ENCODE measurements around the gene TMEM132A.
"Not testable (repeated sequence)": the region's sequence is repeated elsewhere in the genome, so short reads cannot be mapped to it uniquely, and the experiment has no call there.

TMEM132A gene

DNA sequence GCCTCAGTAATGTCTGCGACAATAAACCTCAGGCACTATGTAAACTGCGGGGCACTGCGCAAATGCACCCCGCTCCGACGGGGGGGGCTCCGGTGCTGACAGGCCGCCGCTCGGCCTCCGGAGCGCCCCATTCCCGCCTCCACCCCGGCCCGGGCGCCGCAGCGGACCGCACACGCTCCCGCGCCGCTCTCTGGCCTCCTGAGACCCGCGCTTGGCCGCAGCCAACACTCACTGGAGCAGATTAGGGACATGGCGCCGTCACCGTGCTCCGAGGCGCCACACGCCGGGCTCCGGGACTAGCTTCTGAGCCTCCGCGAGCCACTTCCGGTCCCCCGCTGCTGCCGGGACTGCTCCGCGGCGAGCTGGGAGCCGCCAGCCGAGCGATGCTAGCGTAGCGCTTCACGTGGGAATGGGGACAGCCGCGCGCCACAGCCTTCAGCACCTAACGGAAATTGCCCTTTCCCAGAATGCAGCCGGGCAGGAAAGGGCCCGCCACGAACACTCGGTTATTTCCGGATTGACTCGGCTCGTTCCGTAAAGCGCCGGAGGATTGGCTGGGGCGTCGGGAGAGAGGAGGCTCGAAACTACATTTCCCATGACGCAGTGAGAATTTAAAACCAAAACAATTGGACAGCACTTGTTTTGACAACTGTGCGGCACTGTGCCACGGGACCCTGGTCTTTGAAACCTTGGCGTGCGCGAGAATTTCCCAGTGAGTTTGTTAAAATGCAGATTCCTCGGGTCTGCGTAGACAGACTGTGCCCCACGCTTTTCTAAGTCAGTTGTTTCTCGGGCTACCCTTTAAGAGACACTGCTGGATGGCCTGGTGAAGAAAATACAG is 17.9 kb upstream of the TMEM132A start, which contains the start of gene PRPF19:
Gene PRPF19 (minus strand): TSS at position 454 of the 841 bp plus-strand sequence. CDS start 203 bp downstream, at position 251.
- DNase-seq (ENCODE audit: low read depth): peak; percentile 99

DNA sequence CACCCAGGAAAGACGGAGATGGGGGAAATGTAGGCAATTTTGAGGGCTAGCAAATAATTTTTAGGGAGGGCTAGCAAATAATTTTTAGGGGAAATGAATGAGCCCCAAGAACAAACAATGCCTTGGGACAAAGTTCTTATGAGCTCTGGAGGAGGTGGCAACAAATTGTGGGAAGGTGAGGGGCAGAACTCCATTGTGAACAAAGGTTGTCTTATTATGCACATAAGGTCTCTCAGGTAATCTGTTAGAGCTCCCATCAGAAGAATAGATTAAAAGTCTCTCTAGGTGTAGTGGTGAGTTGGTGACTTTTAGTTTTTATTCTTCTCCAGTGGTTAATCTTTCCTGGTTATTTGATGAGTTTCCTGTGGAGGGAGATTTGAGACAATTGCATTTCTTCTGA is 15.5 kb upstream of the TMEM132A start:
- DNase-seq (ENCODE audit: low read depth): no peak

DNA sequence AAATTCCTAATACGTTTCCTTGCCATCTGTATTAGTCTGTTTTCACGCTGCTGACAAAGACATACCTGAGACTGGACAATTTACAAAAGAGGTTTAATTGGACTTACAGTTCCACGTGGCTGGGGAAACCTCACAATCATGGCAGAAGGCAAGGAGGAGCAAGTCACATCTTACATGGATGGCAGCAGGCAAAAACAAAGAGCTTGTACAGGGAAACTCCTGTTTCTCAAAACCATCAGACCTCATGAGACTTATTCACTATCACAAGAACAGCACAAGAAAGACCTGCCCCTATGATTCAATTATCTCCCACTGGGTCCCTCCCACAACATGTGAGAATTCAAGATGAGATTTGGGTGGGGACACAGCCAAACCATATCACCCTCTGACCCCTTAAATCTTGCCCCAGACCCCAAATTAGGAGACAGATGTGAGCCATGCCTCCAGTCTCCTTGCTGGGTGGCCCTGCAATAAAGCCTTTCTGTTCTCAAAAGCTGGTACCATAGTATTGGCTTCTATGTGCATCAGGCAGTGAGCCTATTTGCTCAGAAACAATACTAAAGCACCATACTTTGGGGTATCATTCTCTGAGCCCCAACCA is 14.5 kb upstream of the TMEM132A start:
- not testable (repeated sequence) for DNase-seq (ENCODE audit: low read depth)

DNA sequence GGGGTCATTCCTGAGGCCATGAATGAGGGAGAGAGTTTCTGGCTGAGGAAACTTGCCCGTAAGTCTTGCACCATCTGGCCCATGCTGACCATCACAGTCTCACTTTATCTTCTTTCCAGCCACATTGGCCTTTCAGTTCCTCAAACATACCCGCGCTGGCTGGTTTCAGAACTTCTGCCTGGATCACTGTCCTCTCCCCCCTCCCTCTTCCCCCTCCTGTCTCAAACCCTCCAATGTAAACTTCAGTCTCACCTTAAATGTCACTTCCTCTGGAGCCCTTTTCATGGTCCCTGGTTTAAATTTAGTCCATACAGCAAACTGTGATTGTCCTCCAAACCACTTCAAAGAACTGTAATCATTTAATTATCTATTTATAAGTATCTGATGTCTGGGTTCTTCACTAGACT is 14.0 kb upstream of the TMEM132A start:
- no peak for DNase-seq (ENCODE audit: low read depth)

DNA sequence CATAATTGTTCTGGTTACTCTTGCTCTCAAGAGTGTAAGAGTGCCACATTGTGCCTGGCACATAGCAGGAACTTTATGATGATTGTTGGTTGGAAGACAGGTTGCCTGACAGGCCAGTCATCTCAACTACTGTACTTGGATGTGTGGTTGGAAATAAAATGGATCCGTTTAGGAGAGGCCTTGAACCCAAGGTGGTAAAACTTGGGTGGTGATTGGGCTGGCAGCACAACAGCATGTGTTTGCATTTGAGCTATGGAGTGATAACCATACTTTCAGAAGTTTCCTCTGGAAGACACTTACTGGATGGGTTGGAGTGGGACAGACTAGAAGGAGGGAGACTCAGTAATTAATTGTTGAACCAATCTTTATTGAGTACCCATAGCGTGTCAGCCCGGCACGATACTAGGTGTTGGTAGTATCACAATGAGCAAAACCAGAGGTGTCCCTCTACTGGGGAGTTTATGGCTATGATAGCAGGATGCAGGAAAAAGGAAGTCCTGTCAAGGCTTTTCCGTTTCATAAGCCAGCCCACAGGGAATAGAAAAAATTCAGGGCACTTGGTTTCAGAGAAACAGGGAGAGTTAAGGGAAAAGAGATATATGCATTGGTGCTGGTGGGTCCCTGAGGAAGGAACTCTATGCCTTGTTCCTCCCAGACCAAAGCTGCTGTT is 13.4 kb upstream of the TMEM132A start:
- DNase-seq (ENCODE audit: low read depth): no peak

DNA sequence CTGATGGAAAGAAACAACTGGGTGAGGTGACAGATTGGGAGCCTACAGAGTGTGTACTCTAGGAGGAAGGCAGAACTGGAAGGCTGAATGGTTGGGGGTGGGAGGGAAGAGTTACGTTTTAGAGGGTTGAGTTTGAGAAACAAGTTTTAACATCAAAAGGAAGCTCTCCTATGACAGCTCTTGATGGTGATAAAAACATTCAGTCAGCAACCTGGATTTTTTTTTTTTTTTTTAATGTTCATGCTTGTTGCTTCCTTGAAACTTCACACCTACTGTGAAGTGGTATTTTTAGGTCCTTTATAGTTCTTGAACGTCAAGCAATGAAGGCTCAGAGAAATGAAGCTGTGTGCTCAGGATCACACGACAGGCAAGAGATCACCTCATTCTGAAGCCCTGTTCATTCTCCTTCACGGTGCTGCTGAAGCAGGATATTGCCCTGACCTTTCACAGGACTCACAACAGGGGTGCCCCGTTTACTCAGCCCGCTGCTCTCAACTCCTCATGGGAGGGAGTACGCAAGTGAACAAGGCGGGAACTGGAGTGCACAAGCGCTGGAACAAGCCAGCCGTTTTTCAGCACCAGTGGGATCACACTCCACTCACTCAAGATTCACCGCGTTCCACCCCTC is 11.9 kb upstream of the TMEM132A start:
- no peak for DNase-seq (ENCODE audit: low read depth)

DNA sequence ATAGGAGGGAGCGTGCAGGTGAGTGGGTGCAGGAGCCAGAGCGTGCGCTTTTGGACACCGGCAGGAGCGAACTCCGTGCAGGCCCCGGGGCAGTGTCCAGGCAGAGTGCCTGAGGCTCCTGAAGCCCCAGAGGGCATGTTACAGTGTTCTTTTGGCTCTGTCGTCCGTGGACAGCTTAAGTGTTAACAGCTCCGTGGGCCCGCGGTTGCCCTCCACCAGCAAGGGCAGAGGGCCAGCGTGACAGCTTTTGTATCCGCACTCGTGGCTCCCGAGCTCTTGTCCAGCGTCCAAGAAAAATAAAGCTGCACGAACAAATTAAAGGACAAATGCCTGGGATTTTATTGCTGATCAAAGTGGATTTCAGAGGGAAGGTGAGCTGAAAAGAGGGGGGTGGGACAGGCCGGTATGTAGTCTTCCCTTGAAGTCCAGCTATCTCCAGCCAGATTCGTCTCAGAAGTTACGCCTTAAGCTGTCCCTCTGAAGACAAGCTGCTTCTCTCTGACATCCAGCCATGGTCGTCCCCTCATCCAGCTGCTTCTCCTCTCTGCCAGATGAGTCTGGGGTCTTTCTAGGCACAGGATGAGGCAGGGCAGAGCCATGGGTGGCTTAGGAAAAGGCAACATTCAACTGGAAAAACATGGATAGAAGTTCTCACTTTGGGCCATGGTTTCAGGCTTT is 11.3 kb upstream of the TMEM132A start:
- no peak for DNase-seq (ENCODE audit: low read depth)

DNA sequence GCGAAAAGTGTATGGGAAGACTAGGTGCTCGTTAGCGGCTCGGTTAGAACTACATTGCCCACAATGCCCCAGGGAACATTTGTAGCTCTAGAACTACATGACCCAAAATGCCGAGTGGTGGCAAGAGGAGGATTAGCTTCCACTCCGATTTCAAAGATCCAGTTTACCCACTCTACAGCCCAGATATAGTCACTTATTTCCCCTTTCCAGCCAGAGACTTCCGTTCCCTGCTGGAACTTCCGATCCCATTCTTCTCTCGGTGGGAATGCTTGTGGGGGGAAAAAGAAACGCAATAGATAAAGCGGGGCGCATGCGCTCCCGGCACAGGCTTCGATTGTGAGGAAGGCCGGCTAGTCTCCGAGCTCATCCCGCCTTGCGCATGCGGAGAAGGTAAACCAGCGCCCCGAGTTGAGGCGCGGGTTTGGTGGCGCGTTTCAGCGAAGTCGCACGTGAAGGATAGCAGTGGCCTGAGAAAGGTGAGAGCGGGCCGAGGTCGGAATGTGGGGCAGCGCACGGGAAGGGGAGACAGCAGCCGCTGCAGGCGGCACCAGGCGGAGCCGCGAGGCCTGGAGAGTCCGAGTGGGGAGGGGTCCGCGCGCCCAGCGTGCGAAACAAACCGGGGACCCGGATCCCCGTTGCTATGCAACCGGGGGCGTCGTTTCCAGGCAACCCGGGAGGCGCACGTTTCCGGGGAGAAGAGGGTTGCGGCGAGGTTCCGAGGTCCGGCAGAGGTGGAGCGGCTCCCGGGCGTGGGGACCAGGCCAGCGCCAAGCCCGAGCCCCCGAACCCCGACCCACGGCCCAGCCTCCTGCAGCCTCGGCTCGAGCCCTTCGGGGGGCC is 10.2 kb upstream of the TMEM132A start, which contains the start of gene TMEM109:
Gene TMEM109 (plus strand): TSS at position 366 of the 840 bp plus-strand sequence. CDS start 5,536 bp downstream, outside the sequence.
- DNase-seq (ENCODE audit: low read depth): peak; percentile 78

DNA sequence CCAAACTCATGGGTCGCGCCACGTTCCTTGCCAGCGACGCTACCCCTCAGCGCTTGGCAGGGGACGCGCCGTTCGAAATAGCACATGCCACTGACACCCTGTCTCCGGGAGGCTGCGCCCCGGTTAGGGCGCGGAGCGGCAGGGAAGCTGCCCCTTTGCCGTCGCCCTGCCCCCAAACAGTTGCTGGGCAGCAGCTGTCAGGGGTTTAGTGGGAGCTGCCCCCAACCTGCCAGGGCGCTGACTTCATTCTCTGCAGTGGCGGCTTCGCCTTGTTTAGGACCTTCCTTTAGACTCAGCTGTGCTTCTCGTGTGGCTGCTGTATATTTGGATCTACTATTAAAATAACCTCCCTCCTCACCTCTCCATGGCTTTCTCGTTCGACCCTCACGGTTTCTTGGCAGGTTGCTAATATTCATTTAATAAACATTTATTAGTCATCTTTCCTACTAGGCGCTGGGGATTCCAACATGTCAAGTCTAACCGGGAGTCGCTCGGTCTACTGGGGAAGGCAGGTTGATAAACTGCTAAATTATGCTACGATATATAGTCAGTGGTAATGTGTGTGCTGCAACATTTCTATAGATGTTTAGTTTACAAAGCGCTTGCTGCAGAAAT is 9.5 kb upstream of the TMEM132A start:
- no peak for DNase-seq (ENCODE audit: low read depth)

DNA sequence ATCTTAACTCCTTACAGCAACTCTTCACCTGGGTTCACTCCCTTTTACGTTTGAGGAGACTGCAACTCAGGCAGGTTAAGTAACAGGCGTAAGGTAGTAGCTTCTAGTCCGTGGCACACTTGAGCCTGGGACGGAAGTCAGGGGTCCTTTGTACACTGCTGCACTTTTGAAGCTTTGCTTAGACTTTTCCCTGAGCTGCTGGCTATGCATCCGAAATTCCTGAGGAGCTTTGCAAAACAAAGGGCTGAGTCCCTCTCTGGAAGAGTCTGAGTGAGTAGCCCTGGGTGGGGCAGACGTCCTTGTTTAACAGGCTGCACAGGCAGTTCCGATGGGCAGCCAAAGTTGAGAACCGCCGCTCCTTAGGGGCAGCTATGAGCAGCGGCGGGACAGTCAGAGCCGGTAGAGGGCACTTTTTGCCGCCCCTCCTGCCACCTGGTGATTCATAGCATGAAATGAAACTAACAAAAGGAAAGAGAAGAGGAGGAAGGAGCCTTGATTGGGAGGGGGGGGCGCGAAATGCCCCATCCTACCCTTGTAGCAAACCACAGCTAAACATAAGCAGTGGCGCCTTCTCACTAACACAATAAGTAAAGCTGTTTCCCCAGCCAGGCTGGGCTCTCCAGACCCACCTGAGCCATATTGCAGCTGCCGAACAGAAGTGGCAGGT is 8.9 kb upstream of the TMEM132A start:
- DNase-seq (ENCODE audit: low read depth): peak; percentile 70

DNA sequence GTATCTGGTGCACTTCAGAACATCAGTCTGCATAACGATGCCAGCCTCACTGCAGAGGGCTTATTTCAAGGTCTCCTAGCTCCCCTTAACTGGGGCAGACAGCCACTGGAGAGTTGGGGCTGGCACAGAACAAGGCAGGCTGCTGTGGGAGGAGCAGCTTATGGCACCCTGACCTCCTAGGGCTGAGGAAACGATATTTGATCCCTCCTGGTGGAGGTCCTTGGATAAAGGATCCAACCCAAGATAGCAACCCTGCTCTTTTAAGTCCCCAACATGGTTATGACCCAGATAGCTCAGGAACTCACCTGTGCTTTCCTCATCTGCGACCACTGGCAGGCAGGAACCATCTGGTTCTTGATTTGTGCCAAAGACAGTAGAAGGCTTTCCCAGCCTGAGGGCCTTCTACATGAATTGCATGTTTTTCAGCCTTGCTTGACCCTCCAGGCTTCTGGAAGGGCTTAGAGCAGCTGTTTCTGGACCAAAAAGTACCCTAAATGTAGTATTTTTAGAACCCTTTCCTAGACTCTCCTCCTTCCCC is 7.5 kb upstream of the TMEM132A start:
- no peak for DNase-seq (ENCODE audit: low read depth)

DNA sequence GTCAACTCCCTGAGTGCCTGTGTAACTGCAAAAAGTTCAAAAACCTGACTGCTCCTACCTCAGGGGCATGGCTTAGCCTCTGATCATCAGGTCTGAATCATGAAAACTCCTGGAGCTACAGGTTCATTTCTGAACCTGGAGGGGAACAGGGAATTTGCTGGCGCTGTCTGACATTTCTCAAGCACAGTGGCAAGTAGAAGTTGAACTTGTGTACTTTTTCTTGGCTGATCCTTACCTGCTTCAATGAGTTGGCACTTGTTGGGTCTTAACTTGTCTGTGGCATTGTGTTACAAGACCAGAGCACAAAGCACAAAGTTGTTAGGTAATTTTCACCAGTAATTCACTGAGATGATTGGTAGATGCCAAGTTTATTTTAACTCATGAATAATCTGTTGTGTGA is 7.0 kb upstream of the TMEM132A start:
- DNase-seq (ENCODE audit: low read depth): no peak

DNA sequence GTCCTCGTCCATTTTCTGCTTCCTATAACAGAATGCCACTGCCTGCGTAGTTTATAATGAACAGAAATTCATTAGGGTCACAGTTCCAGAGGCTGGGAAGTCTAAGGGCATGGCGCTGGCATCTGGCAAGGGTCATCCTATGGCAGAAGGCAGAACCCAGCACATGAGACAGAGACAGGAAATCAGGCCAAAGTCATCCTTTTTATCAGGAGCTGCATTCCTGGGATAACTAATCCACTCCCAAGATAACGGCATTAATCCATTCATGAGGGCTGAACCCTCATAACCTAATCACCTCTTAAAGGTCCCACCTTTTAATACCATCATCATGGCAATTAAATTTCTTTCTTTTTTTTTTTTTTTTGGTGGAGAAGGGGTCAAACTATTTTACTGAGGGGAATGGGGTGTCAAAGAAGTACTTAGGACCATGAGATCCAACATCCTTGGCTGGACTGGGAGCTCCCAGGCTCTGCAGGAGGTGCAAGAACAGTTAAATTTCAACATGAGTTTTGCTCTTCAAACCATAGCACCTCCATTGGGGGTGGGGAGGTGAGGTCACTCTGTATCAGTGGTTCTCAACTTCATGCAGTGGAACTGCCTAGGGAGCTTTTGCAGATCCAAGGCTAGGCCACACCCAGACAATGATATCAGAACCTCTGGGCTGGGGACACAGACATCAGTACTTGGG is 5.9 kb upstream of the TMEM132A start:
- no peak for DNase-seq (ENCODE audit: low read depth)

DNA sequence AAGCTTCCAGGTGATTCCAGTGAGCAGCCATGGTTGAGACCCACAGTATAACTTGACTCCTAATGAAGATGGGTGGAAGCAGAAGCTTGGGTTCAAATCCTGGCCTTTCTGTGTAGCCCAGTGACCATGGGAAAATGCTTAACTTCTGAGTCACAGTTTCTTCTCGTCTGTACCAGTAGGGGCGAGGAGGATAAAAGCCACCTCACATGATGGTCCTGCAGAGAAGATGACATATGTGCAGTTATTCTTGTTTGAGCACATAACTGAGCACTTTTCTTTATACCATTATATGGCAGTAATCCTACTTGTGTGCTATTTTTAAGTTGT is 5.4 kb upstream of the TMEM132A start:
- DNase-seq (ENCODE audit: low read depth): no peak

DNA sequence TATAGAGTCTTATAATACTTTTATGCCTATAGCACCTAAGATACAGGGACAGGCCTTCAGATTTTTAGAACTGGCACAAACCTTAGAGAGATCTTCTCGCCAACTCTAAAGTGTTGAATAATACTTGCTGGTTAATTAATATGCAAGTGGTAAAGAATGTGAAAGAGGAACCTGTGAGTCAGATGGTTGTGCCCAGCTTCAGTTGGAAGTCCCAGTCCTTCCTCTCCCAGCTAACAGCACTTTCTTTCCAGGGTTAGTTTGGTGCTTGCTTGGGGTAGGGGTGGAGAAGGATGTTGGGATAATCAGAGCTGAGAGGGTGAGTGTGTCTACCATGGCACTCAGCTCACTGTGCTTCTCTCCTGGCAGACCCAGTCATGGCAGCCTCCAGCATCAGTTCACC is 4.9 kb upstream of the TMEM132A start:
- no peak for DNase-seq (ENCODE audit: low read depth)

DNA sequence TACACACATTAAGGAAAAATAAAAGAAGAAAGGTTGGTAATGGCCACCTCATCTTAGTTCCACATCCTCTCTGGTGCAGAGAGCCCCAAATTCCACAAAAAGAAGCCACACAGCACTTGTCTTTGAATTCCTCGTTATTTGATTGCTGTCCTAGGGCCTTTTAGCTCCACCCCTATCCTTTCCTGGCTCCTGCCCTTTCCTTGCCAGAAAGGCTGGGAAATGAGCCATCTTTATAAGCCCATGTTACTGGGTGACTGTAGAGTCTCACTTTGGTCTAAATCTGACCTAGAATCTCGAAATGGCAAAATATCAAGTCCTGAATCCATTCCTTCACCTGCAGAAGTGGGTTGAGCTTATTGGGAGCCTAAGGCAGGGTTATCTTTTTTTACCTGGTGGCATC is 4.3 kb upstream of the TMEM132A start:
- no peak for DNase-seq (ENCODE audit: low read depth)

DNA sequence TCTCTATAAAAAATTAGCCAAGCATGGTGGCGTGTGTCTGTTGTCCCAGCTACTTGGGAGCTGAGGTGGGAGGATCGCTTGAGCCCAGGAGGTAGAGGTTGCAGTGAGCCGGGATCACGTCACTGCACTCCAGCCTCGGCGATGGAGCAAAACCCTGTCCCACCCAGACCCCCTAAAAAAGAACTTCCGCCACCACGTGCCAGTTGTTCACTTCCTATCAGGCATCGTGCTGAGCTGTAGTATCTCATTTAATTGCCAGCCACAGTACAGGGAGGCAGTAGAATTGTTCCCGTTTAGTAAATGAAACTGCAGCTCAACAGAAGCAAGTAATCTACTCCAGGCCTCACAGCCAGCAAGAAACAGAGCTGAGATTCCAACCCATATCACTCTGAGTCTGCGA is 3.0 kb upstream of the TMEM132A start:
- no peak for DNase-seq (ENCODE audit: low read depth)

DNA sequence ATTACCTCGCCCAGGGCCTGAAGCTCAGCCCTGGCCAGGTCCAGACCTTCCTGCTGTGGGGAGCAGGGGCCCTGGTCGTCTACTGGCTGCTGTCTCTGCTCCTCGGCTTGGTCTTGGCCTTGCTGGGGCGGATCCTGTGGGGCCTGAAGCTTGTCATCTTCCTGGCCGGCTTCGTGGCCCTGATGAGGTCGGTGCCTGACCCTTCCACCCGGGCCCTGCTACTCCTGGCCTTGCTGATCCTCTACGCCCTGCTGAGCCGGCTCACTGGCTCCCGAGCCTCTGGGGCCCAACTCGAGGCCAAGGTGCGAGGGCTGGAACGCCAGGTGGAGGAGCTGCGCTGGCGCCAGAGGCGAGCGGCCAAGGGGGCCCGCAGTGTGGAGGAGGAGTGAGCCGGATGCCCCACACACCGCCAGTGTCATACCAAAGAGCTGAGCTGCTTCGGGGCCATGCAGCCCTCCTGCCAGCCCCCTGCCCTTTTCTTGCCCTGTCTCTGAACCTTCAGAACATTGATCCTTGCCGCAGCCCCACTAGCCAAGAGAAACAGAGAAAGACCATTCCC is 2.4 kb upstream of the TMEM132A start:
- no peak for DNase-seq (ENCODE audit: low read depth)

DNA sequence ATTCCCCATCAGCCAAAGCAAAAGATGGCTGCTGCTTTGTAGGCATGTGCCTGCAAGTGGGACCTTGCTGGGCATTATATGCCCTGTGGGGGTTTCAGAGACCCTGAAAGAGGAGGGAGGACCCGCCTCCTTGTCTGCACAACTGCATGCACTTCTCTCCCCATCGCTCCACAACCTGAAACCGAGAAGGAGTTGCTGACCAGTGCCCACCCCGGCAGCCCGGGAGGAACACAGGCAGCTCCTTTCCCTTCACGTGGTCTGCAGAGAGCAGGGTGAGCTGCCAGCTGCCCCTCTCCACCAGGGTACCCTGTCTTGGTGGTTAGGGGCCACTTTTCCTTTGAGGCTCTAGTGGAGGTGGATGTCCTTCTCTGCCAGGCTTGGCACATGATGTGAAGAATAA is 1.4 kb upstream of the TMEM132A start:
- no peak for DNase-seq (ENCODE audit: low read depth)
